Stimulated activated naive B cell treated with anti-CD40 and anti-IgM and Interleukin-4, amounts not matched to agents 10 μg/mL and 1 μg/mL and 100 μg/mL, for 72 hours (primary cell): Measurements from ENCODE around the gene ABHD15.
A peak's percentile ranks its signal among the peaks of the same experiment; 100 is the strongest.

Source experiments
- ATAC-seq, 2 donors: fragments of 150-1000 bp; cut with Tn5 transposase; replicated peaks; 2 replicates each; pipeline ENCODE4 v1.10.0; 2021; ENCODE audit warnings: moderate library complexity in 1 of 2
- DNase-seq: peaks from one replicate; pipeline ENCODE4 v3.0.0; 2021
- H3K27ac Mint-ChIP-seq: one replicate; pipeline ENCODE4 v1.8.0; 2022; ENCODE audit warnings: mild to moderate bottlenecking, mixed read lengths
- H3K27me3 Mint-ChIP-seq, 2 donors: one replicate each; pipeline ENCODE4 v1.8.0; 2022; ENCODE audit warnings: mixed read lengths in 2 of 2
- H3K36me3 Mint-ChIP-seq, 2 donors: one replicate each; pipeline ENCODE4 v1.8.0; 2022; ENCODE audit warnings: mixed read lengths in 2 of 2, mild to moderate bottlenecking in 1 of 2
- H3K4me1 Mint-ChIP-seq, 2 donors: one replicate each; pipeline ENCODE4 v1.8.0; 2022; ENCODE audit warnings: mixed read lengths in 2 of 2, mild to moderate bottlenecking in 1 of 2
- H3K4me3 Mint-ChIP-seq, 2 donors: one replicate each; pipeline ENCODE4 v1.8.0; 2022; ENCODE audit warnings: mild to moderate bottlenecking in 2 of 2, mixed read lengths in 2 of 2, moderate library complexity in 1 of 2
- H3K9me3 Mint-ChIP-seq, 2 donors: one replicate each; pipeline ENCODE4 v1.8.0; 2022; ENCODE audit warnings: mixed read lengths in 2 of 2, mild to moderate bottlenecking in 1 of 2

Gene ABHD15

DNA sequence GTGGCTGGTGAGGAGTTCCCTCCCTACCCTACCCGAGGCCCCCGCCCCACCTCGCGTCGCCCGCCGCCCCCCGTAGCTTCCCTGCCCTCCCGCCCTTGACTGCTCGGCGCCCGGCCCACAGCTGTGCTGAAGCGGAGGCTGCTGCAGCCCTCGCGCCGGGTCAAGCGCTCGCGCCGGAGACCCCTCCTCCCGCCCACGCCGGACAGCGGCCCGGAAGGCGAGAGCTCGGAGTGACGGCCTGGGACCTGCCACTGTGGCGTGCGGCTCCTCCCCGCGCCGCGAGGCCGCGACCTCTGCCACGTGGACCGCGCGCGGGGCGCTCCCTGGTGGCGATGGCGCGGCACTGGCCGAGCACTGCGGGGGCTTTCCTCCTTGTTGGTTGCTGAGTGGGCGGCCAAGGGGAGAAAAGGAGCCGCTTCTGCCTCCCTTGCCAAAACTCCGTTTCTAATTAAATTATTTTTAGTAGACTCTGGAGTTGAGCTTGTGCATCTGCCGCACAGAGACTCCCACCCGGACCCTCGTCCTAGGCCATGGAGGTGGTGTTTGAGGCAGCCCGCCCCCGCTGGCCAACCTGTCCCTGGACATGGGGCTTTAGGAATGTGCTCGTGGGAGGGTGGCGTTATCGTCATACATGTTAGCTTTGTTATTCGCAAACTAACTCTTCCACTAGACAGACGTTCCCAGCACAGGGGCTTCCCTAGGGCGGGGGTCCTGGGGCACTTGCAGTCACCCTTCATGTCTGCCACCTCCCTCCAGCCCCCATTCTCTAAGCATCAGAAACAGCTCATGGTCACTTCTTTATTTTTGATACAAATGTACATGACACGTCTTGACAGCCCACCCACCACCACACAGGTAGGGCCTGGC, 6.1 kb upstream of the ABHD15 start:
- ATAC-seq = peak; percentile 45 to 48
- DNase-seq = peak; percentile 67
- no peaks in the 10 kb centered on the region for H3K27me3 Mint-ChIP-seq
- peaks cover 30 to 47% of the 10 kb centered on the region in 2 donors for H3K4me1 Mint-ChIP-seq
- H3K36me3 Mint-ChIP-seq = peaks cover 36 to 40% of the 10 kb centered on the region in 2 donors
- peak overlapping the region in 1 of 2 donors; percentile 37 for H3K4me3 Mint-ChIP-seq
- no peaks in the 10 kb centered on the region for H3K9me3 Mint-ChIP-seq
- no peak overlapping the region for H3K27ac Mint-ChIP-seq

DNA sequence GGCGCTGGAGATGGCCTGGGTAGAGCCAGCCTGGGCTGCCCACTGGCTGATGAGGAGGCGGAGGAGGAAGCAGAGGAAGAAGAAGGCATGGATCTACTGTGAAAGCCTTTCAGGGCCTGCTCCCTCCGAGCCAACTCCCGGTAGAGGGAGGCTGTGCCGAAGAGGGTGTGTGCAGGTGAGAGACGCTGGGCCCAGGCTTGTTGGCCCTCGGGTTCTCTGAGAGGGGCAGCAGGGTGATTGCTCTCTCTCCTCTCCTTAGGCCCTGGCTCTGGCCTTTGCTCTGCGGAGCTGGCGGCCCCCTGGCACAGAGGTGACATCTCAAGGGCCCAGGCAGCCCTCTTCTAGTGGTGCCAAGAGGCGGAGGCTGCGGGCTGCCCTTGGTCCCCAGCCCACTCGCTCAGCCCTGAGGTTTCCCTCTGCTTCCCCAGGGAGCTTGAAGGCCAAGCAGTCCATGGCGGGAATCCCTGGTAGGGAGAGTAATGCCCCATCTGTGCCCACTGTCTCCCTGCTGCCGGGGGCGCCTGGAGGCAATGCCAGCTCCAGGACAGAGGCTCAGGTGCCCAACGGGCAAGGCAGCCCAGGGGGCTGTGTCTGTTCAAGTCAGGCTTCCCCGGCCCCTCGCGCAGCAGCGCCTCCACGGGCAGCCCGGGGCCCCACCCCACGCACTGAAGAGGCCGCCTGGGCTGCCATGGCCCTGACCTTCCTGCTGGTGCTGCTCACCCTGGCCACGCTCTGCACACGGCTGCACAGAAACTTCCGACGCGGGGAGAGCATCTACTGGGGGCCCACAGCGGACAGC, 5.2 kb upstream of the ABHD15 start:
- DNase-seq (no peak), ATAC-seq (no peak)
- no peaks in the 10 kb centered on the region for H3K9me3 Mint-ChIP-seq
- H3K27me3 Mint-ChIP-seq = no peaks in the 10 kb centered on the region
- H3K4me3 Mint-ChIP-seq = no peak overlapping the region
- H3K36me3 Mint-ChIP-seq = peaks cover 31 to 37% of the 10 kb centered on the region in 2 donors
- H3K27ac Mint-ChIP-seq = no peak overlapping the region
- peaks cover 30 to 47% of the 10 kb centered on the region in 2 donors for H3K4me1 Mint-ChIP-seq

DNA sequence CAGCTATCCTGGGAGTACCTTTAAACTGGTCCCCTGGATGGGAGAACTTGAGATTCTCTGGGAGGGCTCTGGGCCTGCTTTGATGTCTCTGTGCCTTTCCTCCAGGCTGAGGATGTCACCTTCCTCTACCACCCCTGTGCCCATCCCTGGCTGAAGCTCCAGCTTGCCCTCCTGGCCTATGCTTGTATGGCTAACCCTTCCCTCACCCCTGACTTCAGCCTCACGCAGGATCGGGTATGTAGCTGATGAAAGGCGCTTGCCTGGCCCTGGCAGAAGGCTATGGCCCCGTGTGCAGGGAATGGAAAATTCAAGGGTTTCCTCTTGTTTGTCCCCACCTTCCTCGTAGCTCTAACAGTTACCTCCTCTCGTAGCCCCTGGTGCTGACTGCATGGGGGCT, 4.6 kb upstream of the ABHD15 start:
- H3K27me3 Mint-ChIP-seq = no peaks in the 10 kb centered on the region
- DNase-seq = no peak
- H3K36me3 Mint-ChIP-seq = peaks cover 31 to 36% of the 10 kb centered on the region in 2 donors
- H3K4me1 Mint-ChIP-seq = peaks cover 30 to 47% of the 10 kb centered on the region in 2 donors
- no peaks in the 10 kb centered on the region for H3K9me3 Mint-ChIP-seq
- H3K4me3 Mint-ChIP-seq = no peak overlapping the region
- H3K27ac Mint-ChIP-seq = no peak overlapping the region
- no peak for ATAC-seq

DNA sequence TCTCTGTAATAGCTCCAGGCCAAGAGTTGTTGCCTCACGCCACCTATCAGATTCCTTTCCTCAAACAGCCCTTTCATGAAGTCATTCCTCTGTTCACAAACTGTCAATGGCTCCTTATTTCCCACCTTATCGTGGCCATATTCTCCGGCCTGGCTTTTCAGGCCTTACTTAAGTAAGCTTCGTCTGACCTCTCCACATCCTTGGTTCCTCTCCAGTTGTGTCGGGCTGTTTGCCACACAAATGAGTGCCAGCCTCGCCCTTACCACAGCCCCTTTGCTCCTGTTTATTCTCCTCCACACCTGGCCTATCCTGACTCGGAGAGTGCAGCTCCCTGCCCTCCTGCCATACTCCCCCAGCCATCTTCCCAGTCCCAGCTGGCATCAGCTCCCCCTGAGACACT, 3.7 kb upstream of the ABHD15 start:
- H3K36me3 Mint-ChIP-seq = peaks cover 29 to 31% of the 10 kb centered on the region in 2 donors
- no peak for ATAC-seq
- H3K4me3 Mint-ChIP-seq = no peak overlapping the region
- H3K4me1 Mint-ChIP-seq = peaks cover 29 to 54% of the 10 kb centered on the region in 2 donors
- DNase-seq = peak; percentile 0
- H3K9me3 Mint-ChIP-seq = no peaks in the 10 kb centered on the region
- H3K27ac Mint-ChIP-seq = no peak overlapping the region
- H3K27me3 Mint-ChIP-seq = no peaks in the 10 kb centered on the region

DNA sequence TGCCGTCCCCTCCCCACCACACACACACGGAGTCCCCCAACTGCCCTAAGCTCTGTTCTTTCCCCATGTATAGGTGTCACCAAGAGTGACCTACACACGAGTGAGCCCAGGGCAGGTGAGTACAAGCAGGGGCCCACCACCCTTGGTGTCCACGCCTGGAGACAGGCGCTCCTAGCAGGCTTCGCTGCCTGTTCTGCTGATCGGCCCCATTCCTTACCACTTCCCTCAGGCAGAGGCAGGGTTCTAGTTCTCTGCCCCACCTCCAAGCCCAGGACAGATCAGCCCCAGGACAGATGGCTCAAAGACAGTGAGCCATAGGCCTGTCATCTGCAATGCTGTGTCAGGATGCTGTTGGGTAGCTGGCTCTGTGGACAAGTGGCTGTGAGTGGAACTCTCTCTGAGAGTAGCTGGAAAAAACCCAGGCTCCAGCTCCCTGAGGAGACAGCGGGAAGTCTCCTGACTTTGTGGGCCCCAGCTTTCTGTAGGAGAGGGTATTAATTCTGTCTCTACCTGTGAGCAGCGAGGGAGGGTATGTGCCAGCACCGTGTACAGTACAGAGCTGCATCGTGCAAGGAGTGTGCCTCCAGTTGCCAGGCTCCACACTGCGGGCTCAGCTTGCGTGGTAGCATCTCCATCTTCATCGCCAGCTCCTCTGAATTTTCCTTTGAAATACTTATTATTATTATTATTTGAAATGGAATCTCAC, 2.6 kb upstream of the ABHD15 start:
- no peak for ATAC-seq

DNA sequence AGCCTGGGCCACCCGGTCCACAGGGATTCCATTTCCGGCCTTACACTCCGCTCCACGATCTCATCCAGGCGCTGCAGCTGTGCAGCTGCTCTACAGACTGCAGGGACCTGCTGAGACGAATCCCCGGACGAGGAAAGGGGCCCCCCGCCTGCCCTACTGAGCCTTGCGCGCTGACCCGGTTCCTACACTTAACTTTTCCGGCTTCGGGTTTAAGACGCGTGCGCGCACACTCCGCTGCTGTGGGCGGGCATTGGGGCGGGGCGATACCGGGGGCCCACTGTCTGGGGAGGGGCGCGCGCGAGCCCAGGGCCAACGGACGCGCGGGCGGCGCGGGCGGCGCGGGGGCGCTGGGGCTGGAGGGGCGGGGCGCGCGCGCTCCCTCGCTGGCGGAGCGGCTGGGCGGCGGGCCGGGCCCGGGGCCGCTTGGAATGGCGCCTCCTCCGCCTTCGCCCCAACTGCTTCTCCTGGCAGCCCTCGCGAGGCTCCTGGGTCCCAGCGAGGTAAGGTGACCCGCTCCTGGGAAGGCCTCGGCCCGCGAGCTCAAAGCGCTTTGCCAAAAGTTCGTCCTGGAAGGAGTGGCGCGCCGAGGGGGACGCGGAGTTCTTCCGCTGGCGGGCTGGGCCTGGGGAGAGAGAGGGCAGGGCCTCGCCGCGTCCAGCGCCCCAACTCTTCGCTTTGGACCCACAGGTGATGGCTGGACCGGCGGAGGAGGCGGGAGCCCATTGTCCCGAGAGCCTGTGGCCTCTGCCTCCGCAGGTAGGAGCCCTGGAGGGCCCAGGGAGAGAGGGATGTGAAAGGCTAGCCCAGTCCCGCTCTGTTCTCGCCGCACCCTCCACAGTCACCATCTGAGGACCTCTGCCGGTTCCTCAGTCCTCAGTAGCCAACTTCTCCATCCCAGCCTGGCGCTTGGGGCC, 1.8 kb upstream of the ABHD15 start, which contains the start of gene TP53I13:
TP53I13 (plus strand) TSS at position 371 of the 914 bp plus-strand sequence; CDS start at position 429, 58 bp downstream.
- DNase-seq (peak; percentile 77), ATAC-seq (peak; percentile 51 to 68)
- Mint-ChIP-seq H3K27ac (peak within 1 kb of the TSS; percentile 95), H3K4me3 (peak within 1 kb of the TSS; percentile 92 to 95), H3K4me1 (peaks cover 23 to 49% of the 10 kb centered on the region in 2 donors), H3K36me3 (peaks cover 12 to 13% of the 10 kb centered on the region in 2 donors), H3K9me3 (no peaks in the 10 kb centered on the region), H3K27me3 (no peaks in the 10 kb centered on the region)

More for the DNA sequence above, 2.6 kb upstream of the ABHD15 start:
- Mint-ChIP-seq H3K36me3 (peaks cover 18 to 21% of the 10 kb centered on the region in 2 donors), H3K27me3 (no peaks in the 10 kb centered on the region), H3K4me1 (peaks cover 22 to 51% of the 10 kb centered on the region in 2 donors), H3K4me3 (peak overlapping the region; percentile 86 to 92), H3K27ac (peak overlapping the region; percentile 90), H3K9me3 (no peaks in the 10 kb centered on the region)
- peak; percentile 0 for DNase-seq

DNA sequence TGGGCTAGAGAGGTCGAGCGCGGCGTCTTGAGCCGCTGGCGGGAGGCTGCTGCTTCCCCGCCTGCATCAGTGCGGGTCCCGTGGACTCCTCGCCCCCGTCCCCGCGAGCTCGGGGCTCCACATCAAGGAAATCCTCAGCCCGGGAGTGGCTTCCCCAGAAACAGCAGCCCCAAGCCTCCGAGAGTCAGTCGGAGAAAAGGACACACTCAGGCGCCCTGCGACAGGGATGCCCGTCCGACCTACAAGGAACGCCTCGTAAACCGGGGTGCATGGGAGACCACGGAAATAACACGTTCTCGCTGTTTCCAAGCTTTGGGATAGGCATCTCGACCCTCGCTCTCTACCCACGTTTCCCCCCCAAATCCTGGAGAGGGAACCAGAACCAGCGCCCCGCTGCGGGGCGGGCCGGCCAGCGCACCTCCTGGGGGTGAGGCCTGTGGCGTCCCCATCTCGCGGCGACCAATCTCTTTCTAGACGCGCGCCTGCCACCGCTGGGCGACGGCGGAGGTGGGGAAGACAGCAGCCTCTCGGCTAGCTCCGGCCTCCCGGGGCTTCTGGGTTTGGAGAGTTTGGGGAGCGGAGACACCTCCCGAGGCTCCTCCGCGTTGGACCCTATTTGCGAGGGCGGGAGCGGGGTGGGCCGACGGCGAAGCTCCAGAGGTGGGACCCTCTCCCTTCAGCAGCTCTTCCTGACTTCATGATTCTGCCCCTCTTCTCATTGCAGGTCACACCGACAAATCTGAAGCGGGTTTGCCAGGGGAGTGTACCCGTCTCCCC, 905 bp upstream of the ABHD15 start:
- peak overlapping the region; percentile 95 for H3K27ac Mint-ChIP-seq
- ATAC-seq (peak; percentile 69 to 70), DNase-seq (peak; percentile 80)
- H3K36me3 Mint-ChIP-seq = peaks cover 9 to 10% of the 10 kb centered on the region in 2 donors
- peak overlapping the region; percentile 92 to 95 for H3K4me3 Mint-ChIP-seq
- H3K27me3 Mint-ChIP-seq = no peaks in the 10 kb centered on the region
- H3K9me3 Mint-ChIP-seq = no peaks in the 10 kb centered on the region
- H3K4me1 Mint-ChIP-seq = peaks cover 25 to 46% of the 10 kb centered on the region in 2 donors

DNA sequence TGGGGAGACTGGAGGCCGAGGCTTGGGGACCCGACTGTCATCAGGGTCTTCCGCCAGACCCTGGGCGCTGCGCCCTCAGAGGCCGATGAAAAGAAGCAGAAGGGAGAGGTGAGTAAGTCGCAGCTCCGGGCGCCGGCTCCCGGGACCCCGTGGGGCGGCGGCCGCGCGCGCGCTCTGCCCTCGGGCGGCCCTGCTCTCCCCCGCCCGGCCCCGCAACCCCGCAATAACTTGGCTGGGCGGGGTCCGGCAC, 392 bp upstream of the ABHD15 start:
- Mint-ChIP-seq H3K27ac (peak overlapping the region; percentile 95), H3K4me3 (peak overlapping the region; percentile 92 to 95), H3K27me3 (no peaks in the 10 kb centered on the region), H3K4me1 (peaks cover 31 to 51% of the 10 kb centered on the region in 2 donors), H3K36me3 (peaks cover 14 to 16% of the 10 kb centered on the region in 2 donors), H3K9me3 (no peaks in the 10 kb centered on the region)
- peak; percentile 22 to 24 for ATAC-seq
- no peak for DNase-seq

DNA sequence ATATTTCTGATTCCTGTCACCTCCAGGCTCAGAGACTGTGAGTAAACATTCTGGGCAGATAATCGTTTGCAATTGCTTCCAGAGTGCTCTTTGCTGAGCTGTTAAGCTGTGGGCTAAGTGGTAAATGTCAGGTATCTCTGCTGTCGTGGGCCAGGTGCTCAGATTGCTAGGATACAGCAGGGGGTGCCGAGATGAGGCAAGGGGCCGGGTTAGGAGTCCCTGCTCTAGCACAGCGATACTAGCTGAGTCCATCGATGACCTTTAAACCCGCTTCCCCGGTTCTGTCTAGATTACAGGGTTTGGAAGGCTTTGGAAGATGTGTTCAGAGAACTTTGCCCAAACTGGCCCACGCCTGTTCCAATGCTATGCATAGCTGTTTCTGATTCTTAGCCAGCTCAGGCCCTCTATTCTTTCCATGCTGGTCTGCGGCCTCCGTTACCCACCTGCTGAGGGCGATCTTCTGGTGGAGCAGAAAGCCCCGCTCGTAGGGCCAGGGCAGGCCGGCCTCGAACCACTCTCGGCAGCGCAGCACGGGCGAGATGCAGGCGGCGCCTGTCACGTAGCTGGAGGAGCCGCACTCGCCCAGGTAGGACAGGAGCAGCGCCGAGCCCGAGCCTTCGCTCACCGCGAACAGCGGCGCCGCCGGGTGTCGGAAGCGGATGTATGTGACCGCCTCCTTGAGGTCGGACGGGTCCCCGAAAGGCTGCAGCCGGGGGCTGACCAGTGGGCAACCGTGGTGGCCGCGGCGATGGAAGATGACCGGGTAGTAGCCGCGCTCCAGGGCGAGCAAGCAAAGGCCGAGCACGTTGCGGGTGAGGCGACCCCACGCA, 979 bp downstream of the ABHD15 start:
- no peak for DNase-seq
- peak; percentile 8 to 13 for ATAC-seq
- Mint-ChIP-seq H3K9me3 (no peaks in the 10 kb centered on the region), H3K27me3 (no peaks in the 10 kb centered on the region), H3K27ac (peak overlapping the region; percentile 92), H3K36me3 (peaks cover 19 to 20% of the 10 kb centered on the region in 2 donors), H3K4me3 (peak overlapping the region; percentile 91 to 92), H3K4me1 (peaks cover 40 to 58% of the 10 kb centered on the region in 2 donors)

DNA sequence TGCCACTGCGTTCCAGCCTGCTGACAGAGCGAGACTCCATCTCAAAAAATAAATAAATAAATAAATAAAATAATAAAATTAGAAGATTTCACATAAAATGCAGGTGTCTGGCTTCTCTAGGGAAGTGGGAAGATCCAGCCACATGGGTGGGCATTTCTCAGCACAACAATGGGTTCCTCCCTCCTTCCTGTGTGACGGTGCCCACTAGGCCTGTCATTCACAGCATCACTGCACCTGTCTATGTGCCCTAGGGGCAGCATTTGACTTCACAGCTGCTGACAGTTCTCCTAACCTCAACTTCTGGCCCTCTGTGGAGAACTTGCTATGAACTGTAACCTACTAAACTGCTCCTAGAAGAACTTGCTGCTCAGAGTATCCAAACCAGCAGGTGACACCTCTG, 3.0 kb downstream of the ABHD15 start:
- no peaks in the 10 kb centered on the region for H3K9me3 Mint-ChIP-seq
- H3K4me3 Mint-ChIP-seq = peak overlapping the region in 1 of 2 donors; percentile 25
- DNase-seq = no peak
- no peak for ATAC-seq
- H3K27ac Mint-ChIP-seq = peak overlapping the region; percentile 20
- H3K36me3 Mint-ChIP-seq = peaks cover 13 to 19% of the 10 kb centered on the region in 2 donors
- H3K27me3 Mint-ChIP-seq = no peaks in the 10 kb centered on the region
- peaks cover 47 to 67% of the 10 kb centered on the region in 2 donors for H3K4me1 Mint-ChIP-seq

DNA sequence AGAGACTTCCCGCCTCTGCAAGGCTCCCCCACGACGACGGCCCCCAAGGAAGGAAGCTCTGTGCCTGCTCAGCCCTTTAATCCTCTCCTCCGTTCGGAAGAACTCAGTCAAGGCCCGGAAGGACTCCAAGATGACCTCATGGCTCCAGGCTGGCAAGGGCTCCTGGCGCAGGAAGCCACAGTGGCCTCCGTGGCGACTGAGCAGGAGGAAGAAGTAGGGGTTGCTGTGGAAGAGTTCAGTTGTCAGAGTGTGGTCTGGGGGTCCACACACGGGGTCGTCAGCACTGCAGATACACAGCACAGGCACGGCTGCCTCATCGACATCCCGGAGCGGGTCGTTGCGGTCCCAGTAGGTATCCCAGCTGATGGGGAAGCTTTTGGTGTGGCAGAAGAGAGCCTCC, 4.2 kb downstream of the ABHD15 start:
- ATAC-seq = no peak
- peak overlapping the region; percentile 90 for H3K27ac Mint-ChIP-seq
- H3K36me3 Mint-ChIP-seq = peaks cover 13 to 19% of the 10 kb centered on the region in 2 donors
- H3K9me3 Mint-ChIP-seq = no peaks in the 10 kb centered on the region
- H3K4me3 Mint-ChIP-seq = peak overlapping the region; percentile 11 to 41
- H3K4me1 Mint-ChIP-seq = peaks cover 48 to 77% of the 10 kb centered on the region in 2 donors
- no peak for DNase-seq
- no peaks in the 10 kb centered on the region for H3K27me3 Mint-ChIP-seq
